GM21619 (cell line): ENCODE data around the gene MAN1A1.

Source experiments
- ATAC-seq: cut with Tn5 transposase; IDR thresholded peaks from one replicate; pipeline ENCODE4 v1.9.1; 2021; ENCODE audit not compliant: unreplicated experiment

MAN1A1 gene

DNA sequence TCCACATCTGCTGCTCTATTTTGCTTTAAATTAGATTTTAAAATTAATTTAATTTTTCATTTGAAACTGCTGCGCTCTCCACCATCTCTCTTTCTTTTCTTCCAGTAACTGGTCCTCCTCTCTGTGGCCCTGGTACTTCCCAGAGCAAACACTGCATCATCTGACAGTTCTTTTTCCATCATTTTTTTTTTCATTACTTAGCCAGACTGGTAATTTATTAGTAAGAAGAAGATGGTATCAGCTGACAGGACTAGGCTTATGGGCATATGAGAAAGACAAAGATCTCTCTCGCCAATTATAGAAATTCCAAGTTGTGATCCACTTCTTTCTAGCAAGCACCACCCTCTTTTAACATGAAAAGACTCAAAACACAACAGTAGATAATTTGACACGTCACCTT, 197.4 kb downstream of the MAN1A1 start:
- ATAC-seq = no peak

DNA sequence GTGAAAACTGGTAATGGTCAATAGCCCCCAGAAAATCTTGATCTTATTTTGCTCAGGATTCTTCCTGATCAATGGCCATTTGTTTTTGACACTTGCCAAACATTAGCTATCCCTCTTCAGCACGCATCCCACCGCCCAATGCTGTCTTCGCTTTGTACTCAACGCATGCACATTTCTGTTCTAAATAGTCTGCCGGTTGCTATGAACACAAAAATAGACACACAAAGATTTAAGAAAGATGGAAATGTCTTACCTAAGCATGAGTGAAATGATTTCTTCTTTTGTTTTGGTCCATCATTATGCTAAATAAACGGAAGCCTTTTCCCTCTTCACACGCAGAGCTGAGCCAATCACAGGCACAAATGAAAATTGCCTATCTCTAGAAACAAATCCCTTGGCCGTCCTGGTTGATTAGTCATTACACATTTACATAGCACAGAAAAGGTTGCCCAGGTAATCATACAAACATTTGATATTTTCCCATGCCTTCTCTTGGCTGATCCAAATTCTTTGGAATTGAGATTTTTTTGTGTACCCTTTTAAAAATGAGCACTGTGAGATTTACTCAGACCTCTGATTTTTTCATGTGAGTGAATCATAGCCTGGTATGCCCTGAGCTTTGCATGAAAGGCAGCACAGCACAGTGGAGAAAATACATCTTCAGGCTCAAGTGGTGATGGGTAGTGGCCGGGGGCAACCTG, 200.6 kb downstream of the MAN1A1 start:
- ATAC-seq = no peak

DNA sequence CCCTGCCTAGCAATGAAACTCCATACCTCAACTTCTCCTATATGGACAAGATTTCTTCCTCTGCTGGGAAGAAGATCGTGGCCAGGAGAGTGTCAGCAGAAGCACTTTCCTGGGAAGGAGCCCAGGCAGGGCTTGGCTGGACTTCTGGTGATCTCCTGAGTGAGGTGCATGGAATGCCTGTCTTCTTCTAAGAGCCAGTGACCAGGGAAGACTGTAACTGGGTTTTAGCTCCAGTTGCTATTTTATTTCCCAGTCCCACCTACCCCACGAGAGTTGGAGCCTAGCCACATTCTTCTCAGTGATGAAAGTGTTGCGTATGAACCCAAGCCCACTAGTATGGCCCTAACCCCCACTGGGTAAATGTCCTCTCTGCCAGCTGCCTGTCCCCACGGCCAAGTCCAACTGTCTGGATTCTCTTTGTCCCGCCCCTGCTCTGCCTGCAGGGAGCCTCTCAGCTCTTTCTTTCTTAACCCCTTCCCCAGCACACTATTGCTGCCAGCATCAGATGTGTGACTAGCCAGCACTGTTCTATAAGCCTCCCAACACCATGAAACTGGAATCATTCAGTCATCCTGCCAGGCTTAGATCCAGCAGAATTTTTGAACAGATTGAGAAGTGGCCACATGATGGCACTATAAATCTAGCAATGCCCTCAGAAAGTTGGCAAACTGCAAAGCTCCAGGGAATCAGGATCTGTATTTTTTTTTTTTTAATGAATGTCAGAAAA, 201.3 kb downstream of the MAN1A1 start:
- no peak for ATAC-seq

DNA sequence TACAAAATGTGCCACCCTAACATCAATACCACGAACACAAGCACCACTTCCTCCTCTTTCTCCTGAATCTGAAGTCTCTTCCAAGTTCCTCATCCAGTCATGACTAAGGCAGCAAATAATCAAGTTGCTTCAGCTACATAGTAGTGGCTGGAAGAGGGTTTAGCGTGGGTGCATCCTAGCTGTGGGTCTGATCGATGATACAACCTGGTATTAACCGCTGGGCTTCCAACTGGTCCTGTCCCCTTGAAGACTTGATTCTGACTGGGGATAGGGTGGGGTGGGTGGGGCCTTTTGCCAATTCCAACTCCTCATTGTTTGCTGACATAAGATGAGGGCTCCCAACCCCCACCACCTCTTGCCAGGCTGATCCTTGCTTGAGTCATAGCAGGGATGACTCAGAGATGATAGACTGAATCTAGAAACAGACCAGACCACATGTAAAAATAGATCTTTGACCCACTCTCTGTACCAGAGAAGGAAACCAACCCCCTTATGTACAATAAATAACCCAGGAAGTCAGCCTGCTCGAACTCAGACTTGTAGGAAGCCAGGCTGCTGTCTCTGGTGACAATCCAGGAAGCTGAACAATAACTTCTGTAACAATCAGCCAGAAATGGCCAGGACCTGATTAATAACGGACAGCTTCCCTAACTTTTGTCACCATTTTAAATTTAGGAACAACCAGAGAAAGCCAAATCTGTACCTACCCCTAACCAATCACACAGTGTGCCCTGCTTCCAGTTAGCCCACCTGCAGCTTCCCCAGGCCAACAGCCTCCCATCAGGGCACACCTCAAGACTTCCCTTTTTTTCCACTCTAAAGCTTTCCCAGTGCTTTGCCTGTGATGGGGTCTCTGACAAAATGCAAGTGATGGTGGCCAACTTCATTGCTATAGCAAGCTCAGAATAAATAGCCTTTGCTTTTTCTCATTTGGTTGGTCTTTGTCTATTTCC, 202.2 kb downstream of the MAN1A1 start:
- peak; percentile 99 for ATAC-seq

DNA sequence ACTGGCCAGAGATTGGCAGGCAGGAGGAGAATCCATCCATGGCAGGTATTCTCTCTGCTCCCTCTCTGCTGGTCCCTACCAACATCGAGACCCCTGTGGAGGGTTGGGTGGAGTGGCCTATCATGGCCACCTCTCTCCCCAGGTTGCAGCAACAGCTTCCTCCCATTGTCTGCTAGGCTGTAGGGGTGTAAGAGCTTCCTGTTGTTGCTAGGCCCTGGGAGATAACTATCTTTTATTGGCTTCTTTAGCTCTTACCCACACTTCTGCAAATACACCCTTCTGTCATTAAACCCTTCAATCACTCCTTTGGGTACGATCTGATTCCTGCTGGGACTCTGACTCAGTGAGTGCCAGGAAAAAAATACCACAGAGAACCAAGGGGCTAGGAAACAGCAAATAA, 204.4 kb downstream of the MAN1A1 start:
- ATAC-seq = no peak

DNA sequence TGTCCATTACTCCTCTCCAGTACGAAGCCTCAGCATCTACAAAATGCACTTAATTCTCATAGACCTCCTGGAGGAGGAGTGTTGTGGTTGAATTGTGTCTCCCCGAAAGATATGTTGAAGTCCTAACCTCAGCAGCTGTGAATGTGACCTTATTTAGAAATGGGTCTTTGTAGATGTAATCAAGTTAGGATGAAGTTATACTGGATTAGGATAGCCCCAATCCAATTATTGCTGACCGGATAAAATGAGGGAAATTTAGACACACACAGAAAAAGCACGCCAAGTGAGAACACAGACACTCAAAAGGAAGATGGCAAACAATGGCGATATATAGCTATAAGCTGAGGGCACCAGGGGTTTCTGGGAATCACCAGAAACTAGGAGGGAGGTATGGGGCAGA, 206.9 kb downstream of the MAN1A1 start:
- ATAC-seq = no peak

DNA sequence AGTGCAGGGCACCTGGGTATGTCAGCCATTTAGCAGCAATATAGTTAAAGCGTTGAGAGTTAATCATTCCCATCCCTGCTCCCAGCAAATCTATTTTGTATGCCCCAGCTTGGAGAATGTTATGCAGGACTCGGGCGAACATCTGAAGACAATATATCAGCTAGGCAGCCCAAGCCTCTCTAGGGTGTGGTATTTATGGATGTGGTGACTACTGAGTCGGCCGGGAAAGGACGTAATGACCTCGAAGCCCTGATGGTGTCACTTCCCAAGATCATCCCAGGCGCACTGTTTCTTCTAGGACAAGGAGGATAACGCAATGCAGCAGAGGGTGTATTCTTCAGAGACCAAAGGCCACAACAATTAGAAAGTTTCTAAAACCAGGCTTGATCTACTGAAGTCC, 207.5 kb downstream of the MAN1A1 start:
- ATAC-seq = no peak

DNA sequence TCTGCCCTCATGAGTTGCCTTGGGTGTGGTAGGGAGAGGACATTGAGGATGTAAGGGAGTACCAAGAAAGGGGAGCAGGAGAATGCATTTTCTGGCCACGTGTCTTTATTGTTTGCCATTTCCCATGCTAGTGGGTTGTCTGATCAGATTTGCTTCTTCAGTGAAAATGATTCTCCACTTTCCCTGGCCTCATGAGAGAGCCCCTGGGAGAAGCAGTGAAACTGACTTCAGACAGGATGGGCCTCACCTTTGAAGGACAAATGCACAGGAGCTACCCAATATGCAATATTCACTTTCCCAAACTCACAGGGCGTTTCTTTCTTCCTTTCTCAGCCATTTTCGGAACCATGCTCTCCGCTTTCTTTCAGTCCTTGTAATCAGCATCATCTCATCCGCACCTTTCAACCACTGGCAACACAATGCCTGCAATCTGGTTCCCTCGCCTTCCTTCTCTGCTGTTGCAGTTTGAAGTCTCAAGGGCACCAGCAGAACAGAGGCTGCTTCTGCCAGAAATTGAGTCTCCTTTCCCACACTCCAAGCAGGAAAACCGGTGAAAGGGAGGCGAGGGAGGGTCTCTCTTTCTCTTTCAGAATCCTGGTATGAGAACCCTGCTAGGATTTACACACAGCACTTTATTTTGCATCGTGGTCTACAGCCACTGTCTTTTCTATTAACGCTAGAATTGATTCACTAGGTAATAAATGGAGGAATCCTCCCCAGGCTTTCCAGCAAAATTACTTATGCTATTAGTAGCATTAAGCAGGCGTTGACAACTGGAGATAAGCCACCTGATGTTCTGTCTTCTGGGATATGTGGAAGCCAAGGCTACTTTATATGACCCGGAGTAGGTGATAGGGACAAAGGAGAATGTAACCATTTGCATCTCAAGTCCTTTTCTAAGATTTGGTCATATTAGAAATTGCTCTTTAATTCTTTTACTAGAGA, 209.1 kb downstream of the MAN1A1 start:
- ATAC-seq = no peak

DNA sequence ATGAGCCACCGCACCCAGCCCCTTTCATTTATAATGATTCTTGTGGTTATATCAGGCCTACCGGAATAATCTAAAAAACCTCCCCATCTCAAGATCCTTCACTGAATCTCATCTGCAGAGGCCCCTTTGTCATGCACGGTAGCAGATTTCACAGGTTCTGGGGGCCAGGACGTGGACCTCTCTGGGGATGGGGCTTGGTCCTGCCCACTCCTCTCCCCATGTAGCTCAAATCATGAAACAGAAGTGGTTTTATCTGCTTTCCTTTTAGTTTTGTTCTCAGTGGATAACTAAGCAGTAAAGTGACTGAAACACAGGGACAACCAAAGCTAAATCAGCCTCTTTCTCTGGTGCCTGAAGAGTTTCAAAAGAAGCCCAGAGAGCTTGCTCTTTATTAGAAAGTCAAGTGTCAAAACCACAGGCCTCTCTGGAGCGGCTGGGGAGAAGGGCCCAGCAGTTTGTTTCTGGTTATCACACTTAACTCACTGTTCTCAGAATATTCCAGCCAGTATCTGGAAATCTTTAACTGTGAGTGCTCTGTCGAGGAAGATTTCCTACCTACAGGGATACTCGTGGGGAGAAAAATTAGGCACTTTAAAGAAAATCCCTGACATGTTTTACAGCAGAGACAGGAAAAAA, 210.5 kb downstream of the MAN1A1 start:
- ATAC-seq = peak; percentile 92

DNA sequence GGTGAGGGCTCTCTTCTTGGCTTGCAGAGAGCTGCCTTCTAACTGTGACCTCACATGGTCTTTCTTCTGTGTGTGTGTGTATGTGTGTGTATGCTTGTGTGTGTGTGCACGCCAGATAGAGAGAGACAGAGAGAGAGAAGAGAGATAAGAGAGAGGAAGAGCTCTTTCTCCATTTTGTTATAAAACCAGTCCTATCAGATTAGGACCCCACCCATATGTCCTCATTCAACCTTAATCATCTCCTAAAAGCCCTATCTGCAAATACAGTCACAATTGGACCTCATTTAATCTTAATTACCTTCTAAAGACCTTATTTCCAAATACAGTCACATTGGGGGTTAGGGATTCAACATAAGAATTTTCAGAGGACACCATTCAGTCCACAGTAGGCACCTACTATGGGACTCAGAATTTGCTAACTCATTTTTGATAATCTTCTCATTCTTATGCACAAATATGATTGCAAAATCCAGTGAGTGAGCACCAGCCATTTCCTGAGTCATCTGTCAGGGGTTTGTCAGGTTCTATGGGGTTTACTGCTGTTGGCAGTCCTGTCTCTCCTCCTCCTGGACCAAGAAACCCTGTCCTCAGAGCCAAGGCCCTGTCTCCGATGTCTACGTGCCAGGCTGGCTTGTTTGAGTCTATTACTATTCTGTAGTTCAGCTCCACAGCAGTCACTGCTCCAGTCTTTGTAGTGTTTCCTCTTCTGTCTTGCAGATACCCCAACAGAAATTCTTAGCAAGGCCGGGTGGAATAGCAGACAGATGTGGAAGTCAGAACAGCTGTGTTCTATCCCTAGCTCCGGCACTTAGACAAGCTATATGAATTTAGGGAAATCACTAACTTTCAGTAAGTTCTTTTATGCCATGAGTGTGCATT, 212.1 kb downstream of the MAN1A1 start:
- ATAC-seq = no peak

DNA sequence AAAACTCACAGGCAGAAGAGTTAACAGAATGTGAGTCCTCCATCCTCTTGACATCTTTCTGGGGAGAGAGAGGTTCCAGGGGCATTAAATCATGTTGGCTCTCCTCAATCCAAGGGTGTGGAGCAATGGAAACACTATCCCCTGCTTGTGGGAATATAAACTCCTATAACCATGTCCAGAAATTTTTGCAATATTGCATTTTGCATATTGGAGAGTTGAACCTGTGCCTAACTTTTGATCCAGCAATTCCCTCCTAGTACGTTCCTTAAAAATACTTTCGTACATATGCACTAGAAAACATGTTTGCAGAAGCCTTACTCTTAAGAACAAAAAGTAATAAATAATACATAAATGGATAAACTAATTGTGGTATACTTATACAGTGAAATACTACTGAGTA, 214.8 kb downstream of the MAN1A1 start:
- no peak for ATAC-seq

DNA sequence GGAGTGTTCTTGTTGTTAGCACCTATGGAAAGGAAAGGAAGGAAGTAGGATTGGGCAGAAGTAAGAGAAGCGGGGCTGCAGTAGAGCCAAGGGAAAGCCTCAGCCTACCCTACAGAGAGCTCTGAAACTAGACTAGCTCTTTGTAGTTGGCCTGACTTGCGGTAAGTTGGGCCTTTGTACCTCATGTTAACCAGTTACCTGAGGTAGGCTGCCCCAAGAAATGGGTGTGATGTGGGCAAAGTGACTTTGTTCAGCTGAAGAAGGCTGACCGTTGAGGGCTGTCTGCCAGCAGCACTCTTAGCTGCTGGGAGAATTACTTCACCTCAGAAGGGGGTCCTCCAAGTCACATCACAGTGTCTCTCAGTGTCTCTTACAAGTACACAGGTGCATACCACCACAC, 216.2 kb downstream of the MAN1A1 start:
- ATAC-seq = no peak

DNA sequence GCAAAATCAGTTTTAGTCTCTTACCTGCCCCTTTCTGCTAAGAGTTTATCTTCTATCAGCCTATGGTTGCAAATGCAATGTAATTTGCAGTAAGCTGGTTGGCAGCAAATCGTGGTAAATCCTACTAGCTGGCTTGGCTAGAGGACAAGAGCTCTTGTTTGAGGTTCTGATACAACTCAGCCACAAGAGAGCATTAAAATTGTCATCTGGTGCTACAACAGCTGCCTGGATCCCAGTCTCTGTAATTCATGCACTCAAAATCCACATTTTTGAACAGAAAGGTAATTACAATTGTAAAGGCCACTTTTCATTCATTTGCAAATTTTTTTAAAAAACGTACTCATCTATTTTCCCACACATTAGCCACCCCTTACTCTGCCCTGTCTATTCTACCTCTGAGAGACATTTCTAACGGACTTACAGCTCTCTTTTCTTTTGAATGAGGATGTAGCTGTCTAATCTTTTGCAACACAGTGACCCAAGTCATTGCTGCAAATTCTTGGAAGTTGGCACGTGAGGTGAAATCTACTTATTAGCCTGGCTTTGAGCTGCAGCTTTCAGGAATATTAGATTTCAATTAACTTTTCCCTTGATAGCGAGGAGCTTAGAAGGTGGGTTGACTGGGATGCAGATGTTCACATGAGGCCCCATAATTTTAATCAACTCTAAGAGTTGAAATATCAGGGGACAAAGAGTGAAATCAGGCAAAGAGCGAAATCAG, 217.1 kb downstream of the MAN1A1 start:
- ATAC-seq = no peak

DNA sequence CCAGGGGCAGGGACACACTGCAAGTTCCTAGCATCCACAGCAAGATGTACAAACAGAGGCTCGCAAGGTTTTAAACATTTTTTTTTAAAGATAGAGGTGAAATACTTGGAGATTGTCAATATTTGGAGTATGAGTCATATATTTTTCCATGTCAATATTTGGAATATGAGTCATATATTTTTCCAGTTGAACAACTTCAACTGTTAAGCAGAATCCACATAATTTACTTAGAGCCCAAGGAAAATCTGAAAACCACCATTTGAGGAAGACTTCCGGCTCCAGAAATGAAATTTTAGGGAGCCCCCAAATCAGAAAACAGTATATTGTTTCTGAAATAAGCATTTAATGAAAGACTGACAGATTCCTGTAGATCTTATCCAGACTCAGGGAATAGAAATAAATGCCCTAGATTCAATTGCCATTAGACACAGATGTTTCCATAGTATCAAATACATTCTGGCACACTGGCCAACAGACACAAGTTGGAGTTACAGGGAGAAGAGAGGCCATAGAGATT, 219.5 kb downstream of the MAN1A1 start:
- no peak for ATAC-seq

DNA sequence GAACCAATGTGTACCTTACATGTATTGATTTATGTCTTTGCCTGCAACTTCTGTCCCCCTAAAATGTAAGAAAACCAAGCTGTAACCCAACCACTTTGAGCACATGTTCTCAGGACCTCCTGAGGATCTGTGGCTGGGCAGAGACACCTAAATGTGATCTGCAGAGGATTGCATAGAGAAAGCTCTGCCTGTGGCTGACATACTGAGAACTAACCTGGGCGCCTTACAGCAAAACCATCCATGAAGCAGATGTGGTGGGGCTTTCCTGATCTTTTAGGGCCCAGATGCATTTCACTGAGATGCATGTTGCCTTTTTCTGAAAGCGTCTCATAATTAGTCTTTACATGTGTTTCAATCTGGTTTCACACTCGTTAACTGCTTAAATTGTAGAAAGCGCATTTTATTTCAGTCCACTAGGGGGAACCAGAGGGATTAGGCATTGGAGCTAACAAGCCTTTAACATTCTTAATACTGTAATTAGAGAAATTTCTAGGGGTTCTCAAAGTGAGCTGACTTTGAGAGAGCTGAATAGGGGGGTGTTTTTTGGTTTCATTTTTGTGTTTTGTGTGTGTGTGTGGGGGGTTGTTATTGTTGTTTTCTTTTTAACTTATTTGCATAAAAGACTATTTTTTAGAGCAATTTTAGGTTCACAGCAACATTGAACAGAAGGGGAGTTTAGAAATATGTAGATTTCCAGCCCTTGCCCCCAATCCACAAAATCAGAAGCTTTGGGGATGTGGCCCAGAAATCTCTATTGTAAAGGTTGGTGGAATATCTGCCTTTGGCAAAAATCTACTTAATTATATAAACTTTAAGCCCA, 220.2 kb downstream of the MAN1A1 start:
- peak; percentile 80 for ATAC-seq

DNA sequence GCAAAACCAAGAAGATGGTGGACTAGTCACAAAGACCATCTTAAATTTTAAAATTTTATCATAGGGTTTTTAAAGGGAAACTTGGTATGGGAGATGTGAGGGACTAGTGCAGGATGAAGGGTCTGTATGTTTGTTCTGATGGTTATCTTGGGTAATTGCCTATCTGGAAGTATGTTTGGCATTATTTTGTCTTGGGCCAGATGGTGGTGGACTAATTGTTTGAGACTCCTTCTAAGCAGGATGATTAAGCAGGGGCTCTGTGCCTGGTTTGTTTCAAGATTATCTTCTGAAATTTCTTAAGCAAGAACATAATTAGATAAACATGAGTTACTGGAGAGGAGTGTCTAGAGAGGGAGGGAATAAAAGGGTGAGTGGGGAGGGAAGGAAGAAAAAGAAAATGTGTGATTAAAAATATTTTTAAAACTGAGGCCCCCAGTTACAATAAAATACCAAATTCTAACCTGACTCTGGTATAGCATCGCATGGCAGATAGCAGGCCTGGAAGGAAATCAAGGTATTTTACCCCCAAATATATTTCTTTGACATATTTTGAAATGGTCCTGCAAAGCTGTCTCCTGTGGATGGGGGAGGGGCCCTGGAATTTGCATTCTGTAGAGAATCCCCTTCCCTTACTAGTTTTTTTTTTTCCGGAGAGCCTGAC, 221.2 kb downstream of the MAN1A1 start:
- no peak for ATAC-seq

DNA sequence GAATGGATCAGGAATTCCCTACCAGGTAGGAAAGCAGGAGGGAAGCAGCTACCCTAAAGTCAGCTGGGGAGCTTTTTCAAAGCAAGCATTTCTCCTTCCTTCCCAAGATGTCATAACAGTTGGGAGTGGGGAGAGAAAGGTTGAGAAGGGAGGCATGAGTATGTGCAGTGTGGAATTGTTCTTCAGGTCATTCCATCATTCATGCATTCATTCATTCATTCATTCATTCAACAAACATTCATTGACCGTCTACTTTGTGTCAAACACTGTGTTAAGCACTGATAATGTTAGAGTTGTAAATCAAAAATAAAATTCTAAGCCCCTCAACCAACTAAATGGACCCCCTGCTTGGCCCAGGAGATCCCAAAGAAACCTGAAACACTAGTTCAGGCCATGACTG, 221.9 kb downstream of the MAN1A1 start:
- ATAC-seq = no peak
